Measurements from ENCODE around the gene C1QTNF1.

Gene C1QTNF1

GRCh38 chr17:79039171-79039570 is 15.2 kb downstream of the C1QTNF1 start:
- no peak for DNase-seq (ENCODE audit: low read depth in 2 of 2)

- no peak for DNase-seq (ENCODE audit: low read depth in 2 of 2)
These were observed 15.9 kb downstream of the C1QTNF1 start for GRCh38 chr17:79039886-79040285.

GRCh38 chr17:79041041-79041570 is 17.1 kb downstream of the C1QTNF1 start:
- no peak for DNase-seq (ENCODE audit: low read depth in 2 of 2)

GRCh38 chr17:79041723-79042420 is 17.9 kb downstream of the C1QTNF1 start:
- DNase-seq (ENCODE audit: low read depth in 2 of 2) = no peak

GRCh38 chr17:79042421-79043190 is 18.6 kb downstream of the C1QTNF1 start:
- peak; percentile 40 to 55 for DNase-seq (ENCODE audit: low read depth in 2 of 2)

GRCh38 chr17:79043191-79043930 is 19.4 kb downstream of the C1QTNF1 start:
- DNase-seq (ENCODE audit: low read depth in 2 of 2) = no peak

- no peak for DNase-seq (ENCODE audit: low read depth in 2 of 2)
These were observed 20.0 kb downstream of the C1QTNF1 start for GRCh38 chr17:79043931-79044320.

- DNase-seq (ENCODE audit: low read depth in 2 of 2) = no peak
These were observed 20.5 kb downstream of the C1QTNF1 start for GRCh38 chr17:79044462-79044861.

GRCh38 chr17:79045001-79045729 is 21.2 kb downstream of the C1QTNF1 start:
- no peak for DNase-seq (ENCODE audit: low read depth in 2 of 2)

GRCh38 chr17:79045842-79046196 is 21.9 kb downstream of the C1QTNF1 start:
- peak; percentile 25 to 40 for DNase-seq (ENCODE audit: low read depth in 2 of 2)

GRCh38 chr17:79046197-79046915 is 22.4 kb downstream of the C1QTNF1 start:
- DNase-seq (ENCODE audit: low read depth in 2 of 2) = no peak

GRCh38 chr17:79046916-79047280 is 22.9 kb downstream of the C1QTNF1 start:
- DNase-seq (ENCODE audit: low read depth in 2 of 2) = no peak

- DNase-seq (ENCODE audit: low read depth in 2 of 2) = no peak
These were observed 23.4 kb downstream of the C1QTNF1 start for GRCh38 chr17:79047291-79047920.

- DNase-seq (ENCODE audit: low read depth in 2 of 2) = no peak
These were observed 24.2 kb downstream of the C1QTNF1 start for GRCh38 chr17:79047923-79048825.

- DNase-seq (ENCODE audit: low read depth in 2 of 2) = no peak
These were observed 25.1 kb downstream of the C1QTNF1 start for GRCh38 chr17:79048826-79049755.

- no peak for DNase-seq (ENCODE audit: low read depth in 2 of 2)
These were observed 25.9 kb downstream of the C1QTNF1 start for GRCh38 chr17:79049821-79050220.

GRCh38 chr17:79050551-79050950 is 26.6 kb downstream of the C1QTNF1 start:
- no peak for DNase-seq (ENCODE audit: low read depth in 2 of 2)

- DNase-seq (ENCODE audit: low read depth in 2 of 2) = no peak
These were observed 27.3 kb downstream of the C1QTNF1 start for GRCh38 chr17:79051306-79051705.
